BJ (cell line): ENCODE measurements around the gene COP1. TPM values are rescaled to one million over a fixed set of nuclear protein-coding genes. Genes with fewer than 3 reads are reported as not detected.
"Not testable (repeated sequence)": the region's sequence is repeated elsewhere in the genome, so short reads cannot be mapped to it uniquely, and the experiment has no call there.

Experiments
- CTCF ChIA-PET: fragments of 350-600 bp; formaldehyde crosslinking; extraction: SDS; loops from one replicate; lab custom pipeline; 2021; ENCODE audit warnings: antibody characterized with exemption, inconsistent platforms; lab: Yijun Ruan, JAX
- POLR2A ChIA-PET: fragments of 300-600 bp; sonication (Branson Sonifier 250); formaldehyde crosslinking; extraction: SDS; loops from one replicate; lab custom pipeline; 2021; ENCODE audit warnings: antibody characterized with exemption; lab: Charles Lee
- DNase-seq: peaks from one replicate; pipeline ENCODE4 v3.0.0-alpha.2; 2011; ENCODE audit warnings: low read depth
- H3K27me3 ChIP-seq: 2 replicates; pipeline ENCODE4 v1.6.0; 2011; ENCODE audit warnings: low read length; ENCODE audit not compliant: control insufficient read depth, insufficient read depth
- H3K36me3 ChIP-seq: 2 replicates; pipeline ENCODE4 v1.5.1; 2011; ENCODE audit warnings: low read length; ENCODE audit not compliant: control insufficient read depth, insufficient read depth
- H3K4me3 ChIP-seq: 2 replicates; pipeline ENCODE4 v1.5.1; 2011; ENCODE audit warnings: low read depth, mild to moderate bottlenecking, control low read depth, low read length
- polyA plus RNA-seq: library from polyadenylated mRNA; depleted of rRNA; stranded (reverse); fragments of >200 nt; gene quantifications from 2 replicates; pipeline ENCODE4 v1.2.3, GENCODE V29; 2011
- TF ChIP-seq, protein P1 (sequence below): IDR thresholded peaks from 2 replicates; pipeline ENCODE4 v1.5.1; 2011; ENCODE audit warnings: low read depth, mild to moderate bottlenecking, control low read depth, inconsistent platforms, low read length, moderate library complexity; ENCODE audit not compliant: insufficient read depth

The COP1 gene
- polyA plus RNA-seq, 1 experiment, result 14.8 TPM

DNA sequence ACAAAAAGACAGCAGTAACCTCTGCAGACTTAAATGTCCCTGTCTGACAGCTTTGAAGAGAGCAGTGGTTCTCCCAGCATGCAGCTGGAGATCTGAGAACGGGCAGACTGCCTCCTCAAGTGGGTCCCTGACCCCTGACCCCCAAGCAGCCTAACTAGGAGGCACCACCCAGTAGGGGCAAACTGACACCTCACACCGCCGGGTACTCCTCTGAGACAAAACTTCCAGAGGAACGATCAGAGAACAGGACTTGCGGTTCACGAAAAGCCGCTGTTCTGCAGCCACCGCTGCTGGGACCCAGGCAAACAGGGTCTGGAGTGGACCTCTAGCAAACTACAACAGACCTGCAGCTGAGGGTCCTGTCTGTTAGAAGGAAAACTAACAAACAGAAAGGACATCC, 214.3 kb downstream of the COP1 start:
- DNase-seq, POLR2A ChIA-PET, H3K4me3 ChIP-seq, CTCF ChIA-PET, H3K36me3 ChIP-seq, H3K27me3 ChIP-seq: not testable (repeated sequence)

DNA sequence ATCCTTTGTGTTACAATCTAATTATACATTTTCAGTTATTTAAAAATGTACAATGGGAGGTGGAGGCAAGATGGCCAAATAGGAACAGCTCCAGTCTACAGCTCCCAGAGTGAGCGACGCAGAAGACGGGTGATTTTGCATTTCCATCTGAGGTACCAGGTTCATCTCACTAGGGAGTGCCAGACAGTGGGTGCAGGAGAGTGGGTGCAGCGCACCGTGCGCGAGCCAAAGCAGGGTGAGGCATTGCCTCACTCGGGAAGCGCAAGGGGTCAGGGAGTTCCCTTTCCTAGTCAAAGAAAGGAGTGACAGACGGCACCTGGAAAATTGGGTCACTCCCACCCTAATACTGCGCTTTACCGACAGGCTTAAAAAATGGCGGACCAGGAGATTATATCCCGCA, 214.9 kb downstream of the COP1 start:
- CTCF ChIA-PET, DNase-seq, H3K4me3 ChIP-seq, H3K36me3 ChIP-seq, H3K27me3 ChIP-seq, POLR2A ChIA-PET: not testable (repeated sequence)

DNA sequence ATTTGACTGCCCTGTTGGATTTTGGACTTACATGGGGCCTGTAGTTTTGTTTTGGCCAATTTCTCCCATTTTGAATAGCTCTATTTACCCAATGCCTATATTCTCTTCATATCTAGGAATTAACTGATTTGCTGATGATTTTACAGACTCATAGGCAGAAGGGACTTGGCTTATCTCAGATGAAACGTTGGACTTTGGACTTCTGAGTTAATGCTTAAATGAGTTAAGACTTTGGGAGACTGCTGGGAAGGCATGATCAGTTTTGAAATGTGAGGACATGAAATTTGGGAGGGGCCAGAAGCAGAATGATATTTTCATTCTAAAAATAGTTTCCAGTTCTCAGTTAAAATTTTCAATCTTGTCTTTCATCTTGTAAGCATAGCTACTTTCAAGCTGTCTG, 222.3 kb downstream of the COP1 start:
- CTCF ChIA-PET, result no interaction called here
- DNase-seq, result no peak
- H3K4me3 ChIP-seq, result no peak overlapping the region
- H3K36me3 ChIP-seq, result peaks cover 10% of the 10 kb centered on the region
- TF ChIP-seq, protein P1, sequence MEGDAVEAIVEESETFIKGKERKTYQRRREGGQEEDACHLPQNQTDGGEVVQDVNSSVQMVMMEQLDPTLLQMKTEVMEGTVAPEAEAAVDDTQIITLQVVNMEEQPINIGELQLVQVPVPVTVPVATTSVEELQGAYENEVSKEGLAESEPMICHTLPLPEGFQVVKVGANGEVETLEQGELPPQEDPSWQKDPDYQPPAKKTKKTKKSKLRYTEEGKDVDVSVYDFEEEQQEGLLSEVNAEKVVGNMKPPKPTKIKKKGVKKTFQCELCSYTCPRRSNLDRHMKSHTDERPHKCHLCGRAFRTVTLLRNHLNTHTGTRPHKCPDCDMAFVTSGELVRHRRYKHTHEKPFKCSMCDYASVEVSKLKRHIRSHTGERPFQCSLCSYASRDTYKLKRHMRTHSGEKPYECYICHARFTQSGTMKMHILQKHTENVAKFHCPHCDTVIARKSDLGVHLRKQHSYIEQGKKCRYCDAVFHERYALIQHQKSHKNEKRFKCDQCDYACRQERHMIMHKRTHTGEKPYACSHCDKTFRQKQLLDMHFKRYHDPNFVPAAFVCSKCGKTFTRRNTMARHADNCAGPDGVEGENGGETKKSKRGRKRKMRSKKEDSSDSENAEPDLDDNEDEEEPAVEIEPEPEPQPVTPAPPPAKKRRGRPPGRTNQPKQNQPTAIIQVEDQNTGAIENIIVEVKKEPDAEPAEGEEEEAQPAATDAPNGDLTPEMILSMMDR, result no peak
- POLR2A ChIA-PET, result no interaction called here
- H3K27me3 ChIP-seq, result no peaks in the 10 kb centered on the region

DNA sequence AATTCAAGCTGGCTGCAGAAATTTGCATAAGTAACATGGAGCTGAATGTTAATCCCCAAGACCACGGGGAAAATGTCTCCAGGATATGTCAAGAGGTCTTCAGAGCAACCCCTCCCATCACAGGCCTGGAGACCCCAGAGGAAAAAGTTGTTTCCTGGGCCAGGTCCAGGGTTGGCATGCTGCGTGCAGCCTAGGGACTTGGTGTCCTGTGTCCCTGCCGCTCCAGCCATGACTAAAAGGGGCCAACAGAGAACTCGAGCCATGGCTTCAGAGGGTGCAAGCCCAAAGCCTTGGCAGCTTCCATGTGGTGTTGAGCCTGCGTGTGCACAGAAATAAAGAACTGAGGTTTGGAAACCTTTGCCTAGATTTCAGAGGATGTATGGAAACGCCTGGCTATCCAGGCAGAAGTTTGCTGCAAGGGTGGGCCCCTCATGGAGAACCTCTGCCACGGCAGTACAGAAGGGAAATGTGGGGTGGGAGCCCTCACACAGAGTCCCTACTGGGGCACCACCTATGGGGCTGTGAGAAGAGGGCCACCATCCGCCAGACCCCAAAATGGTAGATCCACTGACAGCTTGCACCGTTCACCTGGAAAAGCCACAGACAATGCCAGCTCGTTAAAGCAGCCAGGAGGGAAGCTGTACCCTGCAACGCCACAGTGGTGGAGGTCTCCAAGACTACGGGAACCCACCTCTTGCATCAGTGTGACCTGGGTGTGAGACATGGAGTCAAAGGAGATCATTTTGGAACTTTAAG, 222.9 kb downstream of the COP1 start:
- Histone ChIP-seq H3K36me3 (peaks cover 10% of the 10 kb centered on the region), H3K4me3 (no peak overlapping the region), H3K27me3 (no peaks in the 10 kb centered on the region)
- ChIA-PET POLR2A (no interaction called here), CTCF (no interaction called here)
- TF ChIP-seq, protein P1, result no peak
- DNase-seq, result no peak

DNA sequence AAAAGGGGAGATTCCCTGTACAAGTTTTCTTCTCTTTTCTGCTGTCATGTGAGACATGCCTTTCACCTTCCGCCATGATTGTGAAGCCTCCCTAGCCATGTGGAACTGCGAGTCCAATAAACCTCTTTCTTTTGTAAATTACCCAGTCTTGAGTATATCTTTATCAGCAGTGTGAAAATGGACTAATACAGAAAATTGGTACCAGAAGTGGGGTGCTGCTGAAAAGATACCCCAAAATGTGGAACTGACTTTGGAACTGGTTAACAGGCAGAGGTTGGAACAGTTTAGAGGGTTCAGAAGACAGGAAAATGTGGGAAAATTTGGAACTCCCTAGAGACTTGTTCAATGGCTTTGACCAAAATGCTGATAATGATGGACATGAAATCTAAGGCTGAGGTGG, 223.7 kb downstream of the COP1 start:
- POLR2A ChIA-PET, H3K27me3 ChIP-seq, H3K36me3 ChIP-seq, CTCF ChIA-PET, DNase-seq, H3K4me3 ChIP-seq: not testable (repeated sequence)

DNA sequence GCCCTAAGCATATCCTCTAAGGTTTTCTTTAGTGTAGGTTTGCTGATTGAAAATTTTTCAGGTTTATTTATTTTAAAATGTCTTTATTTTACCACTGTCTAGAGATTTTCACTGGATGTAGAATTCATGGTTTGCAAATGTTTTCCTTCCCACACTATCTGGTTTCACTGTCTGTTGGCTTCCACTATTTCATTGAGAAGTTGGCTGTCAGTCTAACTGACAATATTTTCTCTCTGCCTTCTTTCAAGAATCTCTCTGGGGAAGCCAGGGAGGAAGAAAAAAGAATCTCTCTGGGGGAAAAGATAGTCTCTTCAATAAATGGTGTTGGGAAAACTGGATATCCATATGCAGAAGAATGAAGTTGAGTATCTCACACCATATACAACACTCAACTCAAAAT, 226.0 kb downstream of the COP1 start:
- ChIA-PET POLR2A (no interaction called here), CTCF (interaction anchor here (0.7 kb wide), 1 partner anchor 10 kb away, joined by 5 read pairs; no protein-coding TSS in a partner anchor)
- DNase-seq, result no peak
- TF ChIP-seq, protein P1, result no peak
- Histone ChIP-seq H3K27me3 (no peaks in the 10 kb centered on the region), H3K4me3 (no peak overlapping the region), H3K36me3 (peaks cover 8% of the 10 kb centered on the region)

DNA sequence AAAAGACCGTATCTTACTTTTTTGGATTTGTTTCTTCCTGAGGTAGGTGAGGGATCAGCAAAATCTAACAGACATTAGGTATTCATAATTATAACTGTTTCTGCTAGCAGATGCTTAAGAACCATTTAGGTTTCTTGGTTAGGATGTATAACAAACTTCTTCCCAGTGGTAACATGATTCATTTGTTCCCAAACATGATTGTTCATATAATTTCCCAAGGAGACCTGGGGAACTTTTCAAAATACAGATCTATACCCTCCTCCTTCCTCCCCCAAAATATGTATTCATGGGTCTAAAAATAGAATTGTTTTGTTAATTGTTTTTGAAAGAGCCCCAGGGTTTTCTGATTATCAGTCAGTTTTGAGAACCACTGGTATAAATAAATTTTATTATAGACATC, 228.2 kb downstream of the COP1 start:
- H3K27me3 ChIP-seq, result no peaks in the 10 kb centered on the region
- POLR2A ChIA-PET, result no interaction called here
- no peak for DNase-seq
- CTCF ChIA-PET, result no interaction called here
- TF ChIP-seq, protein P1, result no peak
- peaks cover under 1% of the 10 kb centered on the region; the same call in 1 of the 2 replicates for H3K36me3 ChIP-seq
- no peak overlapping the region for H3K4me3 ChIP-seq
